PC-3 (cell line): Measurements from ENCODE around the gene UTS2B. TPM values are rescaled to one million over a fixed set of nuclear protein-coding genes. Genes with fewer than 3 reads are reported as not detected.

Experiments used
- ATAC-seq: fragments of 200-7000 bp; cut with Tn5 transposase; 2 replicates; pipeline ENCODE4 v1.9.1; 2020; ENCODE audit warnings: mild to moderate bottlenecking, moderate library complexity
- BruUV-seq: library from RNA; stranded (reverse); fragments of 400-500 nt; replicated peaks from 2 replicates; lab custom pipeline; 2021; lab: Mats Ljungman, UMichigan
- CTCF ChIA-PET: fragments of 300-600 bp; sonication (Branson Sonifier 250); formaldehyde crosslinking; loops from one replicate; lab custom pipeline; 2022; ENCODE audit warnings: antibody characterized with exemption; lab: Charles Lee
- POLR2A ChIA-PET: fragments of 300-600 bp; sonication (Branson Sonifier 250); formaldehyde crosslinking; loops from one replicate; lab custom pipeline; 2022; ENCODE audit warnings: antibody characterized with exemption; ENCODE audit not compliant: unreplicated experiment; lab: Charles Lee
- DNase-seq: peaks from one replicate; pipeline ENCODE4 v3.0.0-alpha.2; 2015
- H2AFZ ChIP-seq: fragments of 300-600 bp; sonication (generic); 2 replicates; pipeline ENCODE4 v1.6.0; 2016; ENCODE audit warnings: antibody characterized with exemption, low read length
- H3F3A ChIP-seq: fragments of 300-600 bp; sonication (generic); one replicate; pipeline ENCODE4 v1.6.0; 2017; ENCODE audit warnings: antibody characterized with exemption, low read length, control low read depth, mild to moderate bottlenecking; ENCODE audit not compliant: unreplicated experiment
- H3K27ac ChIP-seq: fragments of 300-600 bp; sonication (generic); 2 replicates; pipeline ENCODE4 v1.5.1; 2016; ENCODE audit warnings: mild to moderate bottlenecking, low read length
- H3K27me3 ChIP-seq: fragments of 300-600 bp; sonication (generic); 2 replicates; pipeline ENCODE4 v1.6.1; 2016; ENCODE audit warnings: low read length, mixed read lengths
- H3K36me3 ChIP-seq: fragments of 300-600 bp; sonication (generic); 2 replicates; pipeline ENCODE4 v1.6.1; 2016; ENCODE audit warnings: low read depth, mixed run types, low read length, mixed read lengths
- H3K4me1 ChIP-seq: fragments of 300-600 bp; sonication (generic); 2 replicates; pipeline ENCODE4 v1.5.1; 2016; ENCODE audit warnings: low read length; ENCODE audit not compliant: insufficient read depth
- H3K4me2 ChIP-seq: fragments of 300-600 bp; sonication (generic); 2 replicates; pipeline ENCODE4 v1.6.0; 2016; ENCODE audit warnings: low read length
- H3K4me3 ChIP-seq: fragments of 300-600 bp; sonication (generic); 2 replicates; pipeline ENCODE4 v1.5.1; 2016; ENCODE audit warnings: mild to moderate bottlenecking, low read length, mixed read lengths
- H3K79me2 ChIP-seq: fragments of 300-600 bp; sonication (generic); 2 replicates; pipeline ENCODE4 v1.6.1; 2017; ENCODE audit warnings: low read length, mixed read lengths
- H3K9ac ChIP-seq: fragments of 300-600 bp; sonication (generic); 2 replicates; pipeline ENCODE4 v1.6.0; 2016; ENCODE audit warnings: mild to moderate bottlenecking, low read length
- H3K9me2 ChIP-seq: fragments of 300-600 bp; sonication (generic); replicated peaks from 2 replicates; pipeline ENCODE4 v1.6.1; 2016; ENCODE audit warnings: mixed run types, low read length, mixed read lengths
- H3K9me3 ChIP-seq: fragments of 300-600 bp; sonication (generic); 2 replicates; pipeline ENCODE4 v1.6.1; 2016; ENCODE audit warnings: low read length, mixed read lengths
- H4K20me1 ChIP-seq: fragments of 300-600 bp; sonication (generic); 2 replicates; pipeline ENCODE4 v1.6.1; 2016; ENCODE audit warnings: low read length, mixed read lengths
- CTCF ChIP-seq: fragments of 300-600 bp; sonication (generic); conservative IDR thresholded peaks from 2 replicates; pipeline ENCODE4 v1.5.1; 2017; ENCODE audit warnings: antibody characterized with exemption, low read depth, mild to moderate bottlenecking, low read length
- EZH2 ChIP-seq: fragments of 300-600 bp; sonication (generic); IDR thresholded peaks from one replicate; pipeline ENCODE4 v1.6.1; 2017; ENCODE audit warnings: antibody characterized with exemption, mild to moderate bottlenecking, low read length; ENCODE audit not compliant: unreplicated experiment
- EZH2phosphoT487 ChIP-seq: fragments of 300-600 bp; sonication (generic); IDR thresholded peaks from 2 replicates; pipeline ENCODE4 v1.6.1; 2018; ENCODE audit warnings: mild to moderate bottlenecking, antibody characterized with exemption, low read length, borderline replicate concordance
- intact Hi-C: fragments of 100-400 bp; cut with micrococcal nuclease; formaldehyde crosslinking; loops from 2 replicates; pipeline ENCODE4 v1.9.0; 2023
- total RNA-seq: library from RNA; depleted of rRNA; stranded (reverse); fragments of >200 nt; gene quantifications from 2 replicates; pipeline ENCODE4 v1.2.3, GENCODE V29; 2014

The UTS2B gene
- total RNA-seq, 1 experiment from 2014 or later = not detected

- H3K4me2 ChIP-seq = peak overlapping the region; percentile 21; the same call in 1 of the 2 replicates
- CTCF ChIA-PET = no interaction called here
Observed at GRCh38 chr3:191282251-191283185, 47.8 kb downstream of the UTS2B start.

GRCh38 chr3:191280882-191281281, 49.4 kb downstream of the UTS2B start:
- no peaks in the 10 kb centered on the region for H3F3A ChIP-seq

More at GRCh38 chr3:191282251-191283185, 47.8 kb downstream of the UTS2B start:
- Histone ChIP-seq H3K9ac (no peak overlapping the region), H3K9me3 (no peaks in the 10 kb centered on the region), H3F3A (no peaks in the 10 kb centered on the region), H3K4me1 (peaks cover 14% of the 10 kb centered on the region), H3K36me3 (no peaks in the 10 kb centered on the region), H3K27ac (no peak overlapping the region), H4K20me1 (no peaks in the 10 kb centered on the region), H3K4me3 (no peak overlapping the region), H3K9me2 (no peaks in the 10 kb centered on the region), H2AFZ (no peak overlapping the region; the same call in 1 of the 2 replicates), H3K27me3 (no peaks in the 10 kb centered on the region), H3K79me2 (no peaks in the 10 kb centered on the region)
- TF ChIP-seq EZH2 (no peak), CTCF (no peak)
- intact Hi-C loops = loop anchor here (2.0 kb wide), 1 partner anchor 46 kb away; the partner anchor contains the start of gene CCDC50
- BruUV-seq = no TSS peak
- POLR2A ChIA-PET = interaction anchor here (0.5 to 0.6 kb wide), 3 partner anchors 54 to 95 kb away, joined by 3 to 5 read pairs (median 4); no protein-coding TSS in a partner anchor
- DNase-seq (peak; percentile 30), ATAC-seq (peak; percentile 95)

More at GRCh38 chr3:191280882-191281281, 49.4 kb downstream of the UTS2B start:
- intact Hi-C loops = no loop called here
- ChIA-PET POLR2A (interaction anchor here (0.6 kb wide), 1 partner anchor 8 kb away, joined by 5 read pairs; no protein-coding TSS in a partner anchor), CTCF (no interaction called here)
- no peak overlapping the region for H2AFZ ChIP-seq
- H3K27ac ChIP-seq = no peak overlapping the region
- DNase-seq (no peak), ATAC-seq (no peak)
- no TSS peak for BruUV-seq
- peaks cover 14% of the 10 kb centered on the region for H3K4me1 ChIP-seq
- H3K36me3 ChIP-seq = no peaks in the 10 kb centered on the region
- H3K27me3 ChIP-seq = no peaks in the 10 kb centered on the region
- no peak overlapping the region for H3K9ac ChIP-seq
- no peaks in the 10 kb centered on the region for H4K20me1 ChIP-seq
- H3K4me3 ChIP-seq = no peak overlapping the region
- H3K79me2 ChIP-seq = no peaks in the 10 kb centered on the region
- TF ChIP-seq EZH2 (no peak), CTCF (no peak), EZH2phosphoT487 (no peak)
- H3K4me2 ChIP-seq = no peak overlapping the region
- H3K9me3 ChIP-seq = no peaks in the 10 kb centered on the region
- H3K9me2 ChIP-seq = no peaks in the 10 kb centered on the region
